Cardiac fibroblast (primary cell): ENCODE results near the gene SEMA4B.

Experiments
- DNase-seq, 2 donors: peaks; one replicate each; pipeline versions ENCODE4 v3.0.0 to v3.0.0-alpha.2; 2010; ENCODE audit warnings: low read depth in 2 of 2
- H3K4me3 ChIP-seq, 2 donors: replicated peaks in 1 of 2; 1 replicate in 1 of 2; 2 replicates in 1 of 2; pipeline ENCODE4 v1.5.1; 2011; ENCODE audit warnings: low read depth in 2 of 2, low read length in 2 of 2, mild to moderate bottlenecking in 2 of 2, moderate library complexity in 1 of 2
- CTCF ChIP-seq: IDR thresholded peaks from one replicate; pipeline ENCODE4 v1.5.1; 2011; ENCODE audit warnings: low read depth, mild to moderate bottlenecking, low read length, inconsistent platforms

The SEMA4B gene

GRCh38 chr15:90232196-90232595 lies 31.1 kb downstream of the SEMA4B start:
- no peak for TF ChIP-seq CTCF
- peak in 1 of 2 donors; percentile 24 for DNase-seq
- H3K4me3 ChIP-seq, result peak overlapping the region in 1 of 2 donors; percentile 90

- peak in 1 of 2 donors; percentile 43 for DNase-seq
- peak; percentile 42 for TF ChIP-seq CTCF
- peak overlapping the region; percentile 84 to 90 for H3K4me3 ChIP-seq
These were observed 31.8 kb downstream of the SEMA4B start for GRCh38 chr15:90232941-90233386.

GRCh38 chr15:90233387-90234095 lies 32.4 kb downstream of the SEMA4B start, which contains the start of gene CIB1:
Gene CIB1 (minus strand): TSS chr15:90233941. CDS start chr15:90233885, 56 bp downstream.
- H3K4me3 ChIP-seq, result peak within 1 kb of the TSS; percentile 84 to 90
- TF ChIP-seq CTCF, result no peak
- peak; percentile 97 to 98 for DNase-seq

GRCh38 chr15:90234096-90234988 lies 33.2 kb downstream of the SEMA4B start, which contains the start of gene GDPGP1:
Gene GDPGP1 (plus strand): TSS chr15:90234209. CDS start chr15:90240909, 6,700 bp downstream.
- TF ChIP-seq CTCF, result no peak
- peak; percentile 23 to 25 for DNase-seq
- H3K4me3 ChIP-seq, result peak within 1 kb of the TSS; percentile 84 to 90

- DNase-seq, result no peak
- TF ChIP-seq CTCF, result no peak
- H3K4me3 ChIP-seq, result no peak overlapping the region
These were observed 38.2 kb downstream of the SEMA4B start for GRCh38 chr15:90239371-90239770.

DNA sequence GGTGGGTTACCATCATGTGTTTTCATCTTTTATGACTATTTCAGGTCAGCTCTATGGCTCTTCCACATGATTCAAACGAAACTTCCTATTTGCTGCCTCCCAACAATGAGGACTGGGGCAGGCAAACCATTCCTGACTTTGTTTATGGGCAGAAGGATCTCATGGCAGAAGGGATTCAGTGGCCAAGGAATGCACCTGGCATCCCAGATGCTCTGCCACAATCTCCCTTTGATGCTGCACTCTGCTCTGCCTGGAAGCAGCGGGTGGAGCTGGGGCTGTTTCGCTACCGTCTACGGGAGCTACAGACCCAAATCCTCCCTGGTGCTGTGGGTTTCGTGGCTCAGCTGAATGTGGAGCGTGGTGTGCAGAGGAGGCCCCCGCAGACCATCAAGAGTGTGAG lies 39.7 kb downstream of the SEMA4B start:
- H3K4me3 ChIP-seq, result no peak overlapping the region
- no peak for DNase-seq
- TF ChIP-seq CTCF, result no peak
